ENCODE data around the gene SPTBN4. TPM values are rescaled to one million over a fixed set of nuclear protein-coding genes. Genes with fewer than 3 reads are reported as not detected.
A peak's percentile ranks its signal among the peaks of the same experiment; 100 is the strongest.

Gene SPTBN4
- total and polyA plus RNA-seq, 10 of the 15 experiments (the other 5 are each of a cell fraction or from before 2014, with no cell fraction given) = 0.04 to 1.1 (median 0.34) TPM; not detected in 1

GRCh38 chr19:40465557-40466218, 1.1 kb upstream of the SPTBN4 start, which contains the start of gene BLVRB (continued):
- TF ChIP-seq CUX1 (IDR thresholded peaks at IDR 0.05; ENCODE audit: insufficient replicate concordance, low read depth, low read length) = no peak
- no peak for TF ChIP-seq MYB (IDR thresholded peaks at IDR 0.05; ENCODE audit: borderline replicate concordance, low read depth, low read length)
- no peak for TF ChIP-seq IRF4 (IDR thresholded peaks at IDR 0.05; ENCODE audit: low read depth, low read length)
- 0 out of 2 replicates have a peak, but pooled peaks have one; percentile 22 for TF ChIP-seq RFX5 (IDR thresholded peaks at IDR 0.05; ENCODE audit: low read depth, low read length)
- TF ChIP-seq HDAC2 (IDR thresholded peaks at IDR 0.05) = no peak
- TF ChIP-seq ZNF207 (IDR thresholded peaks at IDR 0.05; ENCODE audit: borderline replicate concordance) = 0 out of 2 replicates have a peak, but pooled peaks have one; percentile 10
- TF ChIP-seq ZNF687 (IDR thresholded peaks at IDR 0.05) = peak; percentile 19; the same call in 1 of the 2 replicates
- TF ChIP-seq NFIC (IDR thresholded peaks at IDR 0.05; ENCODE audit: low read depth, low read length) = no peak
- peak; percentile 94 for TF ChIP-seq CHD2 (IDR thresholded peaks at IDR 0.05; ENCODE audit: borderline replicate concordance, low read depth, low read length)
- TF ChIP-seq NKRF (conservative IDR thresholded peaks at IDR 0.05) = no peak
- peak; percentile 89 for TF ChIP-seq PBX3 (IDR thresholded peaks at IDR 0.05; ENCODE audit: insufficient replicate concordance, low read depth, low read length)
- no peak for TF ChIP-seq KAT2A (conservative IDR thresholded peaks at IDR 0.05; ENCODE audit: control insufficient read depth, low read depth, low read length)
- no peak for TF ChIP-seq CHD4 (IDR thresholded peaks at IDR 0.05)
- peak; percentile 85 for TF ChIP-seq SP1 (IDR thresholded peaks at IDR 0.05; ENCODE audit: low read depth, low read length)
- TF ChIP-seq POLR2AphosphoS5 (IDR thresholded peaks at IDR 0.05; ENCODE audit: low read length) = peak; percentile 71
- no peak for TF ChIP-seq POLR2AphosphoS2 (IDR thresholded peaks at IDR 0.05; ENCODE audit: low read depth, low read length)
- no peak for TF ChIP-seq ZZZ3 (IDR thresholded peaks at IDR 0.05; ENCODE audit: control insufficient read depth, insufficient read length, low read depth)
- no peak for TF ChIP-seq ZNF274 (IDR thresholded peaks at IDR 0.05; ENCODE audit: insufficient read depth, insufficient read length)
